GM19455 (cell line): Measurements from ENCODE around the gene POU2AF1.

Experiments
- ATAC-seq: cut with Tn5 transposase; IDR thresholded peaks from one replicate; pipeline ENCODE4 v1.9.1; 2021; ENCODE audit not compliant: unreplicated experiment

Gene POU2AF1, protein sequence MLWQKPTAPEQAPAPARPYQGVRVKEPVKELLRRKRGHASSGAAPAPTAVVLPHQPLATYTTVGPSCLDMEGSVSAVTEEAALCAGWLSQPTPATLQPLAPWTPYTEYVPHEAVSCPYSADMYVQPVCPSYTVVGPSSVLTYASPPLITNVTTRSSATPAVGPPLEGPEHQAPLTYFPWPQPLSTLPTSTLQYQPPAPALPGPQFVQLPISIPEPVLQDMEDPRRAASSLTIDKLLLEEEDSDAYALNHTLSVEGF

DNA sequence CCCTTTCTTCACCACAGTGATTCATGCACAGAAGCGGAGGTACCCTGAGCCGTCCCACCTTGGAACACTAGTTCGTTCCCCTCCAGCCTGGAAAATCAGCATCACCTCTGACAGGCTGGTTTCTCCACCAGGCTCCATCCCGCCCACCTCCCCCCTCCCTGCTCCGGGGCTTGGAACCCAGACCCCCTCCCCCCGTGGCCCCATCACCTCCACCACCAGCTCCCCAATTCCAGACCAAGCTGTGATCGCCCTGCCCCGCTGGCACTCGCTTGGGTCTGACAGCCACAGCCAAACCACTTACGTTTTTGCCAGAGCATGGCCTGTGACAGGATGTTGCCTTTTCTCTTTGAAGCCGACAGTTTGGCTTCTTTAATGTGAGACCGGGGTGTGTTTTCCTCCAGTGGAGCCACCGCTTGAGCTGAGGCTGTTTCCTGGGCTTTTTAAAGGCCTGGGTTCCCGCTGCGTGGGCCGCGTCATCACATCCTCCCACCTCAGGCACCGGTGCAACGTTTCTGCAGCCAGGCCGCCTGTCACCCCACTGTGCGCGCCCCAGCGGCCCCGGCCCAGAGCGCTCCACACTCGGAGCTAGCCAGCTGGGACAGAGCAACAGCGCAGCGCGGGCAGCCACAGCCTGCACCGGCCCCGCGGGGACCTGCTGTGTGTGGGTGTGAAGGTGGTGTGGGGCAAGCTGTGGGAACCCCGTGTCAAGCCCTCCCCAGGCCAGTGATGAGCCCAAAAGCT, at the start of gene POU2AF1:
Gene POU2AF1, minus strand, starts transcription at position 415 of the 741 bp plus-strand sequence. Its CDS starts 98 bp downstream, at position 317.
- ATAC-seq = peak; percentile 60

DNA sequence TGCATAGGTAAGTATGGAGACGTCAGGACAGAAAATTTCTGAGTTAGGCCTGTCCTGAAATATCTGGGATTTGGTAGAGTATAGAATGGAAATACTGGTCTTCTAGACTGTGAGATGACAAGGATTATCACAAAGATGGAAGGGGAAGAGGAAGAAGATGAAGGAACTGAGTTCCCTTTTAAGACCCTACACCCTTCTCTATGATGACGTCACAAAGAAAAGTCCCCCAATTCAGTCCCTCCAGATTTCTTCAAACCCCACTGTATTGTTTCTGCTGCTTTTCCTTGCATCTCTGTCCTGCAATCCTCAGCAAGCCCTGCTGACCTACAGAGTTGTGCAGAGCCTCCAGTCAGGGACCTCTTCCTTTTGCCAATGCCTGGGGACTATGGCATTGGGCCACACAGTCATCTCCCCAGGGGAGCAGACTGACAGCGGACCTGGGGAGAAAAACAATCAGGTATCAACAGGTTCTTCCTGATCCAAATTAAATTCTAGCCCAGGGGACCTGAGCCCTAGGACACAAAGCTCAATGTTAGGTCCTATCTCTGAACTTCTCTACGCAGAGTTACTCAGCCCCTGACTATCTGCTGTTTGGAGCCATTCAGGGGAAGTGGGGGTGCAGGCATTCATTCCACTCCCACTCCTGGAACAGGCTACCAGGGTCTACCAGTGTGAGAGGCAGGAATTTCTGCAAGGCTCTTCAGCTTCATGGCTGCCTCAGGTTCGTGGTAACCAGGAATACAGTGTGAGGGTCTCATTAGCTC, 49.2 kb upstream of the POU2AF1 start:
- no peak for ATAC-seq

DNA sequence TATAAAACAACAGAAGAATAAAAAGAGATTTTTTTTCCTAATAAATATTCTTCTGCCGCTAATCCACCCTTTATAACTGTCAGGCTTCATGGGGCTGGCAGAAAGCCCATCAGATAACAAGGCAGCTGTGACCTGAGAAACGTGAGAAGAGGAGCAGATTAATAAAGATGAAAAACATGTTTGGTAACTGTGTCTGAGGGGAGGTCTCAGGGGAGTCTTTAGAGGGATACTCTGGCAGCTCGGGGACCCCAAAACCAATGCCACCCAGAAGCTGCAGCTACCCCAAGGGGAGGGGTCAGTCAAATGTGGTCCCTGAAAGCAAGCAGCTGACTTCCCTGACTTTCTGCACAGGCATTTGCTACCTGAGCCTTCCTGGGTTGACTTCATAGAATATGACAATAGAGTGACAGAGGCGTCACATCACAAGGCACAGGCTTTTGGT, 48.4 kb upstream of the POU2AF1 start:
- no peak for ATAC-seq

DNA sequence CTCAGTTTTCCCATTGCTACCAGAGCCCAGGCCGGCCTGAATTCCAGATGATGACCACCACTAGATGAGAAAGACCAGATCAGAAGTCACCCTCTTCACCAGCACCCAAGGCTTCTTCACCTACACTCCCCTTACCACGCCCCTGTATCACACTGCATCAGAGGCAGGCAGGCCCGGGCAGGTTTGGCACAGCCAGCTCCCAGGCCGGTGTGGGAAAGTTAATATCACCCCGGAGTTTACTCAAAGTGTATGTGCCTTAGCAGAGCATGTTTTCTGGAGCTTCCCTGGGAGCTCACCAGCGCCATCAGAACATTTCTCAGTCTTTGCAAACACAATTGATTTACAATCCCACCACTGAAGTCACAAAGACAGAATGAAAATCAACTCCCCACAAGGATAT, 47.5 kb upstream of the POU2AF1 start:
- no peak for ATAC-seq

DNA sequence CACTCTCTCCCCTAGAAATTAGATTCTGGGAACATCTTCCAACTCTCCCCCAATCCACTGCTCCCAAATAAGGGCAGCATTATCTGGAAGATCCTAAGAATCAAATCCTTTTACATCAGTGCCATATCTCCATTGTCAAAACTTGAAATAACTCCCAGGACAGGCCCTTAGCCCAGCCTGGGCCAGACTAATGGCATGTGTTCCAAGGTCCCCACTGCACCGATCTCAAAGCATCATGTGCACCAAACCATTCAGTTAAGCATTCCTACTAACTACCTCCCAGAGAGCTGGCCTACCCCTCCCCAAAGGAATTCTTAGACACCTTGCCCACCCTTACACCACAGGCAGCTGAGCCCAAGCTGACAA, 44.2 kb upstream of the POU2AF1 start:
- ATAC-seq = peak; percentile 4

DNA sequence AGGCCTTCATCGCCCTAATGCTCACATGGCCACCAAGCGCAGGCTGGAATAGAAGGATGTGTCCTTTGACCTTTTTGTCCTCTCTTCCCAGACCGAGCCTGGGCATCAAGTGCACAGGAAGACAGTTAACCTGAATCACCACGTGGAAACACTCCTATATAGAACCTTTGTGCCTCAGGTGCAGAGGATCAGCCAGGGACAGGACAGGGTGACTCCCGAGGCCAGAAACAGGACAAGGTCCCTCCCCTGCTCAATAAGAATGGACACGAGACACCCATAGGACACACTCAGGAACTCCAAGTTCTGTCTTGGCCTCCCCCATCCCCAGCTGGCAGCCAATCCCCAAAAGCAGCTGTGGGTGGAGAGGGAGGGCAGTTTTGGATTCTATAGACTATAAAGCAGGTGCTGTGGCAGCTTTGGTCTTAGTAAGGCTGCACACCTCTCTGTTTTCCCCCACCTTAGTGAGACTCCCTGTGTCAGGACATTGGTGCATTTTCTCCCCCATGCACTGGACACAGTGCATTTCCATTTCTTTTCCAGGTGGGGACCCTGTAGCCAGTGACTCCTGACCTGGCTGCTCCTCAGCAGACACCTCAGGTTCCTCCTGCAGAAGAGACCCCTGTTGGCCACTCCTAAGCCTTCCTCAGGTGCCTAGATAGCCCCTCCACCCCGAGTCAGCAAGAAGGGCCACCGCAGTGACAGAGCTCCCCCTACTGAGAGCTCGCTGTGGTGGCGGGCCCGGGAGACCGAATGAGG, 43.6 kb upstream of the POU2AF1 start:
- ATAC-seq = peak; percentile 79

DNA sequence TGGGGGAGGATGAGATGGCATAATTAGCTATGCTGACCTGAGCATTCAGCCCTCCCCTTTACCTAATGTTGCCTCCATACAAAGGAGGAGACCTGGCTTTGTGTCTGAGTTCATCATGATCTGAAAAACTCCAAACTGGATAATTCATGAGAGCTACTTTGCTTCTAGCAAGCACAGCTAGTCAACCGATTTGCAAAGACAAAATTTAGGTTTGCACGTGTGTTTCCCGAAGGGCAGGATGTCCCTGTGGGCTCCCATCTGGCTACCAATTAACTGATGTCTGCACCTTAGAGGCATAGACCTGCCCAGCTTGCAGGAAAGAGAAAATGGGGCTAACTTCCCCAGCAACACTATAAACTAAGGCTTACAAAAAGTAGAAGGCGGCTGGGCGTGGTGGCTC, 42.2 kb upstream of the POU2AF1 start:
- no peak for ATAC-seq

DNA sequence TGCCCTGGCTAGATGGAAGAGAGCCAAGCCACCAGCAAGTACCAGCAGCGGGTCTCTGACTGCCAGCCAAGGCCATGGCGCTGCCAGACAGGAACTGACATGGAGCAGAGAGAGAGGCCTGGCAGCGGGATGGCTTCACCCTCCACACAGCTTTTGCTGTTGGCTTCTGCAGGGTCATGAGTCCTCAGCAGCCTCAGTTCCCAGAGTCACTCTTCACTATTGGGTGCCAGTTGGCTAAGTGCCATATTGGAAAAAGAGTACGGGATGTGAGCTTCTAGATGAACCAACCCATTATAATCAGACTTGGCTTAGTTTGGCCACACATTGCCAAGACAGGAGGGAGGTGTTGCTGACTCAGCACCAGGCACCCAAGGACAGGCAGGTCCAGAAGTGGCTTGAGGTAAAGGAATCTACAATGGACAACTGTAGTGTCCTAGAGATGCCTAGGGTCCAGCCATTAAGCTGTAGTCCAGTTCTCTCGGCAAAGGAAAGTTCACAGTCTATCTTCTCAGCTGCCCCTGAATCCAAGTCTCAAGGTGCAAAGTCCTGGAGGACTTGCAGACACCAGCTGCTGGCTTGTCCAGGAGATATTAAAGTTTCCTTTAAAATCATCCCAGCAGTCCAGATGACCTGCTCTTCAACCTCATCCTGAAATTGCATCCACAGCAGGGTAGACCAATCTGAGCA, 40.7 kb upstream of the POU2AF1 start:
- no peak for ATAC-seq

DNA sequence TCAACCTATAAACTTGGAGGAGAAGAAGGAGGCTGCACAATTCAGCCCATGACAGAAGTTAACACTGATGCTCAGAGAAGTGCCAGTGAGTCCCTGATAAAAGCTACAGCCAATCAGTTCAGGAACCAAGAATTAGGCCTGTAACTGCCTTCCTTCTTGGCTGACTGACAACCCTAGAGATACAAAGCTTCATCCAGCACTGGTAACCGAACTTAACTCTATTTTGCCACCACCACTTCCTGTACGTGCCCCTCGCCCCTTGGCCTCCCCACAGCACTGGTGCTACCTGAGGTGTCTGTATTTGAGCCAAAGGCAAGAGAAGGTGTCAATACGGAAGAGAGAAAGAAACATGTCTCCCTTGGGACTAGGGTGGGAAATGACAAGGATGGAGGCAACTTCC, 40.1 kb upstream of the POU2AF1 start:
- no peak for ATAC-seq

DNA sequence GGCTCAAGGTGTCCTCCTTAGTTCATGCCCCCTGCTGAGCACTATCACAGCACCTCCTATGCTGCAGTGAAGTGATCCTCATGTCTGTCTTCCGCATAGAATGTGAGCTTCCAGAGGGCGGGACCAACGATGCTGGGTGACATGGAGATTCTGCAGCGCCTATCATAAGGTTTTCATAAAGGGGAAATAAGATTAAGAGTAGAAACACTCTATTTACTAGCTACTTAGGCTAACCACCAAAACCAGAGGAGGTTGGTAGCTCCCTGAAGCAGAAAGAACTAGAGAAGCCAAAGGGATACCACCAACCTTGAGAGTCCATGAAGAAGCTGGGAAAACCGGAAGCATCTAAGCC, 39.3 kb upstream of the POU2AF1 start:
- ATAC-seq = no peak

DNA sequence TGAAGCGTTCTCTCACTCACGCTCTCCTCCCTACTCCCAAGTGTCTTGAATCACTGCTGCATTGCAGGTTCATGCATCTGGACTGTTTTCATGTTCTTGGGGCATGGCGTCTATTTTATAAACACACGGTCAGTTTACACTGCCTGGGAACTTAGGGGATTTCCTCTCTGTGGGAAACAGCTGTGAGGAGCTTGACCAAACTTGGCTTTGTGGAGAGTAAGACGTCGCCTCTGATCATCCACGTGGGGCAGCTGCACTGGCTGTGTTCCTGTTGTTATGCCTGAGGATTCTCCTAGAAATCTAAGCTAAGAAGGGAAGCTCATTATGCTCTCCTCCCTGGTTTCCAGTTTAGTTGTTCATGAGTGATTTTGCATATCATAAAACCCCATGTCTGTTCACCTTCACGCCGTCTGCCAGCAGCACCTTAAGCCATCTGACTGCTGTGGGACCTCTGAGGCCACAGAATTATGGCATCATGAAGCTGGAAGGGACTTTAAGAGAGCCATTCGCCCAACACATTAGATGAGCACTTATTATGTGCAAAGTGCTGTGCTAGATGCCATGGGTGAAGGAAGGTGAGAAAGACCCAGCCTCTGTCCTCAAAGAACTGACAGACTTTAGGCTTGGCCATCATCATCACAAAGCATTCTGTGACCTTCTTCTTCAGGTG, 38.8 kb upstream of the POU2AF1 start:
- peak; percentile 33 for ATAC-seq

DNA sequence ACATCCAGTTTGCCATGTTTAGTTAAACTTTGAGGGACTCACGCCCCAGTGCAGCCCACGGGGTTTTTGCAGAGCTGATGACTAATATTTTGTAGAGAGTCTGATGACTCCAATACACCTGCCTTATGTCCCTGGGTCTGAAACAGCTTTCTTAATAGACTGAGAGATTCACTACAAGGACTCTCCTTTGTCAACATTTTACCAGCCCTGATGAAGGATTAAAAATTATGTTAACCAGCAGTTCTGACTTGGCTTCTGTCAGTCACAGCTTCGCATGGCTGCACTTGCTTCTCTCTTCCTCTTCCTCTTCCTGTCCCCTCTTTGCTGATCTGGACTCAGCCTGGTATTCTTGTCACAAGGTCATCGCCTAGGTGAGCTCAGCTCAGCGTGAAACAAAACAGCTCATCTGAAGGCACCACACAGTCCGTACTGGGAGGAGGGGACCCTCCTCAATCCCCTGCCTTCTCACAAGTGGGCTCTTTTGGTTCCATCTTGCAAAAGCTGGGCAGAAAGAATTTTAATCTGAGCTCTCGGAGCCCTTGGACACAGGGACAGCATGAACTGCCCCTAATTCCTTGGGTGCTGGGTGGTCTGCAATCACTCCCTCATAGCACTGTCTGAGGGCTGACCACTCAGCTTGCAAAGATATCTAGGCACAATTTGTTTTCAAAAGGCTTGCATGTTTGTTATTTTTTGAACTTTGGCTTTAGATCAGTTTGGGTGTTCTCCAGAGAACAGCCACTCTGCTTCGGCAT, 38.1 kb upstream of the POU2AF1 start:
- peak; percentile 52 for ATAC-seq

DNA sequence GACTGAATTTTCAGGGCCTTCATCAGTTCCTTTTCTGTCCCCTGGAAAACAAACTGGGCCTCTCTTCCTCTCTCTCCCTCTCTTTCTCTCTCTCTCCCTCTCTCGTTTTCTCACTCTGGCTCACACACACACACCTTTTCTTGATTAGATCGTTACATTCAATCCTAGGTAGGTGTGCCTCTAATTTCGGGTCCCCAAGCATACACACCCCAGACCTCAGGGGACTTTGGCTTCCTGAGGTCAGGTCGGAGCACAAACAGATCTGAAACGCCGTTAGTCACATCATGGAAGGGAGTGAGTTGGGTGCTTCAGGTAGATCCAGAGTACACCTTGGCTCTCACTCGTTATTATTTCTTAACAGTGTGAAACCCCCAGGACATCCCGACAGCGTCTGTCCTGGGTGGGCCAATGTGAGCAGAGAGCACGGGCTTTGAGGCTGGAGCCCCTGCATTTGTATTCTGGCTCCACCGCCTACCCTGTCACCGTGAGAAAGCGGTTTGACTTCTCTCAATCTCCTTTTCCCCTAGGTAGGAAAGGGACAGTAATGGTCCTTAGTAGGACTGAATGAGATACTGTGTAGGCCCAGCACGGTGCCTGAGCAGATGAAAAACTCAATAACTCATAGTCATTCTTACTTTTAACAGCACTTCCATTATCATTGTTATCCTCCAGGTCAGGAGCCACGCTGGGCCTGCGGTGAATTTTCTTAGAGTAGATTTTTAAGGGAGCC, 37.3 kb upstream of the POU2AF1 start:
- ATAC-seq = no peak

DNA sequence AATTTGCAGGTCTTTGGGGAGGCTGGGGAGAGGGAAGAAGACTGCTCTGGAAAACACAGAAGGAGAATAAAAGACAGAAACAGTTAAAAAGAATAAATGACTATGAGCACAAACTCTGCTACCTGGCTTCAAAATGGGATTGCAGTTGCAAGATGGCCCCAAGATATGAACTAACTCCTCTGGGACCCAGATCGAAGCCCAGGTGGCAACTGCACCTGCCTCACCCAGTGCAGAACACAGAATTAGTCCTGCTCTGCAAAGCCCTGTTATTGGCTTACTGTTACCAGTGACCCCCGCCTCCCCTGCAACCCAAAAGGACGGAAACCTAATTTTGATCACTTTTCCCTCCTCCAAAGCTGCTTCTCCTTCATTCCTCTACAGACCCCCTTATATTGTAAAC, 35.9 kb upstream of the POU2AF1 start:
- ATAC-seq = no peak

DNA sequence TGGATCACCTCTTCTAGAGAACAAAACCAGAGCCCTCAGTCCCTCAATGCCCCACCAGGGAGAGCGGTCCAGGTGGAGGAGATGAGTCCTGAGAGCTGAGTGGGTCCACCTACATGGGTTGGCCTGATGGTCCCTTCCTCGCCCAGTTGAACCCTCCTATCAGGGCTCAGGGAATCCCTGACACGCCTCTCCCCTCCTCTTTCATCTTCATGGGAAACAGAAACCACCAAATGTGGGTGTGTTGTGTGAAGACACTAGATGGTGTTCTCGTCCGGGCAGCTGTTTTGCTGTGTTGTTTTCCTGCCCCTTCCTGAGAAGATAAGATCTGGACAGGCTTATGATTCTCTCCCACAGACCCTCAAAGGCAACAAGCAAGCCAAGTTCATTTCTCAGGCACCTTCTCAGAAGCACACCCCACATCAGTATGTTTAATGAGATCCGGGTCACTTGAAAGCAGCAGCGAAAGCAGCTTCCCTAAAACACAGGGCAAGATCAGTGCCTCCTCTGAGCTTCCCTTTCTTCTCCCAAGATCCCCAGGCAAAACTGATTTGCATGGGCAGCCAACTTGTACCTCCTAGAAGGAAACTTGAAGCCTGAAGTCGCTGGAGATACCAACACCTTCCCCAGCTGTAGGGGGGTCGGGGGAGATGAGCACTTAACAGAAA, 35.3 kb upstream of the POU2AF1 start:
- ATAC-seq = peak; percentile 40

DNA sequence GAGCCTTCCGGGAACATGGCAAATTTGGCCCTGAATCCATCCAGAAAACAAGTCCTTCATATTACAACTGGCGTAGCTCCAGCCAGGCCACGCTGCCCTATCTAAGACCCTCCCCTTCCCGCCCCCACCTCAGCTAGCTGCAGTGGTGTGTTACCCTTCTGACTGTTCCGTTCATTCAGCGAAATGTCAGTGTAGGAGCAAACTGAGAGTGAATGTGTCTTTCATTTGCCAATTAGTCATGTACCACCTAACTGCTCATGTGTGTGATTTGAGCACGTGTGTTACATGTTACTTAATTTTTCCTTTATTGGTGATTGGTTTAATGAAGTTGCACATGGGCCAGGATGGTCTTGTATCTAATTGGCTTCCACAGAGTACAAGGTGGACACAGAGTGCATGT, 34.8 kb upstream of the POU2AF1 start:
- ATAC-seq = no peak

DNA sequence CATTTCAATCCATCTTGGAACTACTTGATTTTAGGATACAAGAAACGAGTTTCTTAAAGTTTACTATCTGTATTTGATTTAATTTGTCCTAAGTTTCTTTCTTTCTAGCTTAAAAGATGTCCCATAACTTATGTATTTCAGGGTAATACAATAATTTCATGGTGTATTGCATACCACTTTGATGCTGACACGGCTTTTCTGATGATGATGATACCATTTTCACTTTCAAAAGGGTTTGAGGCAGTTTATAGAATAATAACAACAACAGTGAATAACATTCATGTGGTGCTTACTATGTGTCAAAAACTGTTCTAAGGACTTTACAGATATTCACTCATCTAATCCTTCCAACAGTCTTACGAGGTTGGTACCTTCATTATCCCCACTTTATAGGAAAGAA, 33.2 kb upstream of the POU2AF1 start:
- ATAC-seq = no peak

DNA sequence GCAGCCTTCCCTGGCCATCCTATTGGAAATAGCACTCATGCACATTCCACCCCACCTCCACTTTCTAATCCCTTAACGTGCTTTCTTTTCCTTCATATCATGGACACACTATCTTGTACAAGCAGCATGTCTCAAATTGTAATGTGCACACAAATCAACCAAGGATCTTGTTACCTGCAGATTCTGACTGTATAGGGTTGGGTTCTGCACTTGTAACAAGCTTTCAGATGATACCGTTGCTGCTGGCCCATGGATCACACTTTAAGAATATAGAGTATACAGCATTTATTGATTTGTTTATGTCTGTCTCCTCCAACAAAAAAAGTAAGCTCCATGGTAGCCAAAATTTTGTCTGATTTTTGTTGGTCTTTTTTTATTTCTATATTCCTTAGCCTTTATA, 32.4 kb upstream of the POU2AF1 start:
- no peak for ATAC-seq
